OCI-LY7 (cell line): ENCODE results near the gene CEP170B. TPM values are rescaled to one million over a fixed set of nuclear protein-coding genes. Genes with fewer than 3 reads are reported as not detected.

Experiments used
- BruUV-seq: library from RNA; stranded (reverse); fragments of 400-500 nt; replicated peaks from 2 replicates; lab custom pipeline; 2021; lab: Mats Ljungman, UMichigan
- CTCF ChIA-PET: fragments of 300-600 bp; sonication (Branson Sonifier 250); formaldehyde crosslinking; loops from one replicate; lab custom pipeline; 2022; ENCODE audit warnings: antibody characterized with exemption; ENCODE audit not compliant: unreplicated experiment; lab: Charles Lee
- POLR2A ChIA-PET: fragments of 300-600 bp; sonication (Branson Sonifier 250); formaldehyde crosslinking; loops from one replicate; lab custom pipeline; 2022; ENCODE audit warnings: antibody characterized with exemption; lab: Charles Lee
- DNase-seq: peaks from one replicate; pipeline ENCODE4 v3.0.0-alpha.2; 2015; ENCODE audit warnings: low spot score
- H2AFZ ChIP-seq: fragments of 200-600 bp; sonication (generic), shearing (Covaris generic); 2 replicates; pipeline ENCODE4 v1.6.1; 2014; ENCODE audit warnings: mild to moderate bottlenecking, antibody characterized with exemption, low read length, moderate library complexity
- H3K27ac ChIP-seq: fragments of 200-600 bp; sonication (generic); 2 replicates; pipeline ENCODE4 v1.5.1; 2014; ENCODE audit warnings: mixed run types, low read depth, mild to moderate bottlenecking, moderate library complexity, low read length, inconsistent platforms; ENCODE audit not compliant: poor library complexity, severe bottlenecking
- H3K36me3 ChIP-seq: fragments of 200-600 bp; sonication (generic); 2 replicates; pipeline ENCODE4 v1.6.1; 2014; ENCODE audit warnings: mild to moderate bottlenecking, antibody characterized with exemption, low read length, moderate library complexity, mixed read lengths; ENCODE audit not compliant: insufficient read depth
- H3K4me1 ChIP-seq: fragments of 200-600 bp; sonication (generic); 2 replicates; pipeline ENCODE4 v1.5.1; 2014; ENCODE audit warnings: mild to moderate bottlenecking, low read length; ENCODE audit not compliant: insufficient read depth, poor library complexity, severe bottlenecking
- H3K4me2 ChIP-seq: fragments of 200-600 bp; sonication (generic); 2 replicates; pipeline ENCODE4 v1.6.1; 2014; ENCODE audit warnings: mild to moderate bottlenecking, low read length
- H3K4me3 ChIP-seq: fragments of 200-600 bp; sonication (generic); 2 replicates; pipeline ENCODE4 v1.5.1; 2014; ENCODE audit warnings: mild to moderate bottlenecking, low read depth, low read length; ENCODE audit not compliant: poor library complexity, severe bottlenecking
- H3K79me2 ChIP-seq: fragments of 200-600 bp; sonication (generic); 2 replicates; pipeline ENCODE4 v1.6.1; 2016; ENCODE audit warnings: low read depth, mild to moderate bottlenecking, low read length, moderate library complexity, mixed read lengths; ENCODE audit not compliant: insufficient read depth
- H3K9me2 ChIP-seq: fragments of 200-600 bp; sonication (generic); 2 replicates; pipeline ENCODE4 v1.6.1; 2016; ENCODE audit warnings: mild to moderate bottlenecking, low read length, mixed read lengths; ENCODE audit not compliant: insufficient read depth
- H3K9me3 ChIP-seq: fragments of 200-600 bp; sonication (generic); 2 replicates; pipeline ENCODE4 v1.6.1; 2014; ENCODE audit warnings: mild to moderate bottlenecking, mixed run types, low read length, mixed read lengths
- H4K20me1 ChIP-seq: fragments of 200-600 bp; sonication (generic); 2 replicates; pipeline ENCODE4 v1.6.1; 2014; ENCODE audit warnings: mild to moderate bottlenecking, antibody characterized with exemption, low read length, moderate library complexity, mixed read lengths; ENCODE audit not compliant: insufficient read depth
- CTCF ChIP-seq: fragments of 200-600 bp; sonication (generic); conservative IDR thresholded peaks from 2 replicates; pipeline ENCODE4 v1.5.1; 2014; ENCODE audit warnings: mild to moderate bottlenecking, antibody characterized with exemption, low read length, moderate library complexity, mixed read lengths
- EZH2phosphoT487 ChIP-seq: fragments of 200-600 bp; sonication (generic); IDR thresholded peaks from 2 replicates; pipeline ENCODE4 v1.6.1; 2018; ENCODE audit warnings: low read depth, borderline replicate concordance, mild to moderate bottlenecking, mixed run types, antibody characterized with exemption, low read length, moderate library complexity, mixed read lengths
- intact Hi-C: fragments of 100-400 bp; cut with micrococcal nuclease; formaldehyde crosslinking; loops from one replicate; pipeline ENCODE4 v1.10.0; 2022; ENCODE audit not compliant: unreplicated experiment
- total RNA-seq, 2 experiments: library from RNA; depleted of rRNA in 1 of 2; stranded (reverse); fragments of >200 nt in 1 of 2; shearing (Covaris generic) in 1 of 2; gene quantifications; 2 replicates each; pipeline ENCODE4 v1.2.3, GENCODE V29; 2014 to 2022

The CEP170B gene
- total RNA-seq, 2 experiments from 2014 or later: 0.10 to 0.16 TPM

- no peaks in the 10 kb centered on the region for H3K36me3 ChIP-seq
- no TSS peak for BruUV-seq
- no peak overlapping the region for H3K27ac ChIP-seq
- peaks cover 40% of the 10 kb centered on the region for H3K4me1 ChIP-seq
- H2AFZ ChIP-seq: no peak overlapping the region
- H3K79me2 ChIP-seq: no peaks in the 10 kb centered on the region
- no peaks in the 10 kb centered on the region for H3K9me2 ChIP-seq
- TF ChIP-seq CTCF (no peak), EZH2phosphoT487 (no peak)
- H4K20me1 ChIP-seq: 0 out of 2 replicates have a peak, but pooled peaks cover 4% of the 10 kb centered on the region
- no peak overlapping the region for H3K4me3 ChIP-seq
- CTCF ChIA-PET: interaction anchor here (0.5 to 0.6 kb wide), 2 partner anchors 27 to 195 kb away, joined by 3 to 8 read pairs; no protein-coding TSS in a partner anchor
- DNase-seq: no peak
- 0 out of 2 replicates have a peak, but pooled peaks cover 7% of the 10 kb centered on the region for H3K9me3 ChIP-seq
- intact Hi-C loops: no loop called here
- POLR2A ChIA-PET: no interaction called here
- no peak overlapping the region for H3K4me2 ChIP-seq
Observed at GRCh38 chr14:104928391-104929133, 63.5 kb downstream of the CEP170B start.

- Histone ChIP-seq H3K9me3 (no peaks in the 10 kb centered on the region), H3K4me3 (no peak overlapping the region), H3K79me2 (no peaks in the 10 kb centered on the region), H3K9me2 (no peaks in the 10 kb centered on the region), H3K4me2 (no peak overlapping the region), H3K36me3 (no peaks in the 10 kb centered on the region), H3K27ac (no peak overlapping the region), H4K20me1 (0 out of 2 replicates have a peak, but pooled peaks cover 4% of the 10 kb centered on the region), H2AFZ (no peak overlapping the region), H3K4me1 (peaks cover 38% of the 10 kb centered on the region)
- TF ChIP-seq EZH2phosphoT487: no peak
- TF ChIP-seq CTCF: no peak
- intact Hi-C loops: no loop called here
- no peak for DNase-seq
- ChIA-PET CTCF (no interaction called here), POLR2A (no interaction called here)
- no TSS peak for BruUV-seq
Observed at GRCh38 chr14:104929268-104930230, 64.5 kb downstream of the CEP170B start.
